ENCODE data around the gene CARM1.
A peak's percentile ranks its signal among the peaks of the same experiment; 100 is the strongest.
"Not testable (repeated sequence)": the region's sequence is repeated elsewhere in the genome, so short reads cannot be mapped to it uniquely, and the experiment has no call there.

CARM1 gene

DNA sequence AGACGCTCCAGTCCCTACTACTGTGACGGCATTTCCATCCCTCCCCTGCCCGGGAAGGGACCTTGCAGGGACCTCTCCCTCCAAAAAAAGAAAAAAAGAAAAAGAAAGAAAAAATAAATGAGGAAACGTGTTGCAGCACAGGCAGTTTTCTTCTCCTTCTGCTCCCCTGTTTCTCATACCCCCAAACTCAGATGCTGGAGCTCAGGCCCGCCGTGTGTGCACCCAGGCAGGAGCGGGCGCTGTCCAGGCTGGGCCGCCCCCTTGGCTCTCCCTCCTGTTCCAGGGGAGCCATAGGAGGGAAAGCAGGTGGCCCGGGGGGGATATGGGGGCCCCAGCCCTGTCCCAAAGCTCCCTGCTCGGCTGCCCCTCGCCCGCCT lies 51.3 kb downstream of the CARM1 start:
- no peak for DNase-seq
- Mint-ChIP-seq H3K9me3 (no peaks in the 10 kb centered on the region), H3K4me1 (peaks cover 12% of the 10 kb centered on the region), H3K27ac (peak overlapping the region; percentile 40 to 48), H3K4me3 (no peak overlapping the region), H3K27me3 (no peaks in the 10 kb centered on the region)
- ATAC-seq: no peak

DNA sequence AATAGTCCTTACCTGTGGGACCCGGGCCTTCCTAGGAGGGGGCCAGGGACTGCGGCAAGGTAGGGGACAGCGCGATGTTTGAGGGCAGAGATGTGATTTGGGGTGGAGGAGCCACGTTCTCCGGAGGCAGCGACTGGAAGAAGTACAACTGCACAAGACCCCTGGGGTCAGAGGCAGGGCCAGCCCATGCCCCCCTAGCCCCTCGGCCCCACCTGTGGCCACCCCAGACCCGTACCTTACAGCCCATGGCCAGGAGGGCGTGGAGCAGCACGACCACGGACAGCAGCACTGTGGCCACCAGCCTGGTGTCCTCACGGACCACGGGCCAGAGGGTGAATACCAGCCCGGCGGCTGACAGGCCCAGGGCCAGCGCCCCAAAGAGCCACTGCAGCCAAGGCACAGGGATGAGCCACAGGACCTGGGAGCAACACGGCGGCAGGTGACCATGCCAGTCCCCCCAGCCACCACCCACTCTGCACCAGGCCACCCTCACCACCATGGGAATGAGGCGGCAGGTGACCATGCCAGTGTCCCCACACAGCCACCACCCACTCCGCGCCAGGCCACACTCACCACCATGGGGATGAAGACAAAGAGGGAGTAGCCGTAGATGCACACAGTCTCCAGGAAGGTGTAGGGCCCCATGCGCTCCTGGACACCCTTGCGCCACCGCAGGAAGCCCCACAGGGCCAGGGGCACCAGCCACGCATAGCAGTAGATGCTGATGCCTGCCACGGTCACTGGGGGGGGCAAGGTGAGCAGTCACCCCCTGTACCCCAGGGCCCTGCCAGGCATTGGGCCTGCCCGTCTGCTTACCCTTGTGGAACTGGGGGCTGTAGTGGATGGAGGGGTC lies 52.1 kb downstream of the CARM1 start:
- DNase-seq: no peak
- H3K27me3 Mint-ChIP-seq: no peaks in the 10 kb centered on the region
- no peaks in the 10 kb centered on the region for H3K9me3 Mint-ChIP-seq
- H3K27ac Mint-ChIP-seq: no peak overlapping the region
- no peak overlapping the region for H3K4me3 Mint-ChIP-seq
- peak; percentile 10 for ATAC-seq
- peaks cover 18% of the 10 kb centered on the region for H3K4me1 Mint-ChIP-seq

DNA sequence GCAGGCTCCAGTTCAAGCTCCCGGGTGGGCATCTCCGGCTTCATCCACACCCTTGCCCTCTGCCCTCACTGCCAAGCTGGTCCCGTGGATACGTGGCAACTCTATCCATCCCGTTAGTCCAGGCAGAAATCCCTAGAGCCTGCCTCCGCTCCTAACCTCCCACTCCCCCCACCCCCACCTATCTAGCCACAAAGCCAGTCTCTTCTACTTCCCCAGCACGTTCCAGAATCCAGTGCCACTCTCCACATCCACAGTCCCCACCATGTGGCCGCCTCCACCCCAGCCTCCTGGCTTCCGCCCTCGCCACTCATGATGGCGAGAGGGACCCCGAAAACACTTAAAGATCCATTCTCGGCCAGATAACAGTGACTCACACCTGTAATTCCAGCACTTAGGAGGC lies 53.2 kb downstream of the CARM1 start:
- ATAC-seq: no peak
- H3K4me1 Mint-ChIP-seq: peaks cover 23% of the 10 kb centered on the region
- no peak for DNase-seq
- H3K27me3 Mint-ChIP-seq: no peaks in the 10 kb centered on the region
- H3K4me3 Mint-ChIP-seq: no peak overlapping the region
- no peaks in the 10 kb centered on the region for H3K9me3 Mint-ChIP-seq
- H3K27ac Mint-ChIP-seq: no peak overlapping the region

DNA sequence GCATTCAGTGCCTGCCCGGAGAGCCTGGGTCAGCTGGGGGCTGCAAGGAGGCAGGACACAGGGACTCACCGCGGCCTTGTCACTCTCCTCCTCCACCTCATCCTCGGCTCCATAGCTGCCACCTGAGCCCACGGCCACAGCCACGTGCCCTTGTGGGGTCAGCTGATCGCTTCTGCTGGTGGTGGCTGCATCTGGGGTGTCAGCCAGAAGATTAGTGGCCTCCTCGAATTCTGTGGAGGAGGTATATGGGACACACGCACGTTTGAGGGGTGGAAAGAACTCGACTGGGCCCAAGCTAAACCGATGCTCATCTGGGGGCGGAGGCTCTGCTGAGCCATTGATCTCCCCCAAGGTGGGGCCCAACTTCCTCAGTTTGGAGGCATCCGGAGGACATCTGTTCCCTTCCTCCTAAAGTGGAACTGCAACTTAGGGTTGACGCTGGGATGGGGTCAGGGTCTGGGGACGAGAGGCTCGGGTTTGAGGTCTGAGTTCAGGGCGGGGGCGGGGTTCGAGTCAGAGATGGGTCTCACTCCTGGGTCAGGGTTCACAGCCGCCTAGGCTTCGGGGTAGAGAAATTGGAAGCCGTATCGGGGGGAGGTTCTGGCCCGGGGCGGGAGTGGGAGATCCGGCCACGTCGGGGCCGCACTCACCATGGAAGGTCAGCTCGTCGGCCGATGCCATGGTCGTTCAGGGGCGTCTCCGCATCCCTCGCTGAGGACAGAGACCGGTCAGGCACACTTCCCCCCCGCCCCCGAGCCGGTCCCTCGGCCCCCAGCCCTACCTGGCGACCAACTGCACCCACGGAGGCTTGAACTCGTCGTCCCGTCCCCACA lies 56.6 kb downstream of the CARM1 start:
- Mint-ChIP-seq H3K27ac (peak overlapping the region; percentile 93 to 97), H3K27me3 (no peaks in the 10 kb centered on the region), H3K4me1 (peaks cover 33% of the 10 kb centered on the region), H3K4me3 (peak overlapping the region; percentile 95 to 96), H3K9me3 (no peaks in the 10 kb centered on the region)
- ATAC-seq: peak; percentile 37
- no peak for DNase-seq

DNA sequence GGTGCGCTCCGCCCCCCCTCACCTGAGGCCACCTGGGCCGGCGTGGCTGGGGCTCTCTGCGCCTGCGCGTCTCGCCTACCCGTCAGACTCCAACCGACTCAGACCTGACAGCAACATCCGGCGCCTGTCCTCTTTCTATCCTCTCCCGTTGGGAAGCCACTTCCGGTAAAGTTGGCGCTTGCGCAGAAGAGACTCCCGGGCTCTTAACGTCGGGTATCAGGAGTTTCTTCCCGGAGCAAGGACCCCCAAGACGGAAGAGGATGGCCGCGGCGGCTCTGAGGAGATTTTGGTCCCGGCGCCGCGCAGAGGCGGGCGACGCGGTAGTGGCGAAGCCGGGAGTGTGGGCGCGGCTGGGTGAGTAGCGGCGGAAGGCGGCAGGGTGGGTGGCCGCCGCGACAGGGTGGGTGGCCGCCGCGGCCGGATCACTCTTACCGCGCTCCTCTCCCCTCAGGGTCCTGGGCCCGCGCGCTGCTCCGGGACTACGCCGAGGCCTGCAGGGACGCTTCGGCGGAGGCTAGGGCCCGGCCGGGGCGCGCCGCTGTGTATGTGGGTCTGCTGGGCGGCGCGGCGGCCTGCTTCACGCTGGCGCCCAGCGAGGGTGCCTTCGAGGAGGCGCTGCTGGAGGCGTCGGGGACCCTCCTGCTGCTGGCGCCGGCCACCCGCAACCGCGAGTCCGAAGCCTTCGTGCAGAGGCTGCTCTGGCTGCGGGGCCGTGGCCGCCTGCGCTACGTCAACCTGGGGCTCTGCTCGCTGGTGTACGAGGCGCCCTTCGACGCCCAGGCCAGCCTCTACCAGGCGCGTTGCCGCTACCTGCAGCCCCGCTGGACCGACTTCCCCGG lies 57.4 kb downstream of the CARM1 start, which contains the start of the genes TIMM29 and YIPF2:
Gene TIMM29, plus strand, starts transcription at position 249 of the 839 bp plus-strand sequence. Its CDS starts 12 bp downstream, at position 261.
Gene YIPF2, minus strand, starts transcription at position 77 of the 839 bp plus-strand sequence. CDS start 229 bp downstream, outside the sequence.
- Mint-ChIP-seq H3K27ac (peak within 1 kb of the TSS; percentile 93 to 97), H3K4me1 (peaks cover 33% of the 10 kb centered on the region), H3K27me3 (no peaks in the 10 kb centered on the region), H3K4me3 (peak within 1 kb of the TSS; percentile 95 to 96), H3K9me3 (no peaks in the 10 kb centered on the region)
- DNase-seq: peak; percentile 92 to 96
- peak; percentile 94 for ATAC-seq

DNA sequence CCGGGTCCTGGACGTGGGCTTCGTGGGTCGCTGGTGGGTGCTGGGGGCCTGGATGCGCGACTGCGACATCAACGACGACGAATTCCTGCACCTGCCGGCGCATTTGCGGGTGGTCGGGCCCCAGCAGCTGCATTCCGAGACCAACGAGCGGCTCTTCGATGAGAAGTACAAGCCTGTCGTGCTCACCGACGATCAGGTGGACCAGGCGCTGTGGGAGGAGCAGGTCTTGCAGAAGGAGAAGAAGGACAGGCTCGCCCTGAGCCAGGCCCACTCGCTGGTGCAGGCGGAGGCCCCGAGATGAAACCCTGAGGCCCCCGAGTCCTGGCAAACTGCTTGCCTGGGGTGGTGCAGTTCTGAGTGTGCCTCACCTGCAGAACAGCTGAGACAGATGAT lies 58.0 kb downstream of the CARM1 start:
- Mint-ChIP-seq H3K9me3 (no peaks in the 10 kb centered on the region), H3K4me1 (peaks cover 29% of the 10 kb centered on the region), H3K27ac (peak overlapping the region in 1 of 2 donors; percentile 54), H3K4me3 (peak overlapping the region; percentile 95 to 96), H3K27me3 (no peaks in the 10 kb centered on the region)
- ATAC-seq: no peak
- DNase-seq: no peak

DNA sequence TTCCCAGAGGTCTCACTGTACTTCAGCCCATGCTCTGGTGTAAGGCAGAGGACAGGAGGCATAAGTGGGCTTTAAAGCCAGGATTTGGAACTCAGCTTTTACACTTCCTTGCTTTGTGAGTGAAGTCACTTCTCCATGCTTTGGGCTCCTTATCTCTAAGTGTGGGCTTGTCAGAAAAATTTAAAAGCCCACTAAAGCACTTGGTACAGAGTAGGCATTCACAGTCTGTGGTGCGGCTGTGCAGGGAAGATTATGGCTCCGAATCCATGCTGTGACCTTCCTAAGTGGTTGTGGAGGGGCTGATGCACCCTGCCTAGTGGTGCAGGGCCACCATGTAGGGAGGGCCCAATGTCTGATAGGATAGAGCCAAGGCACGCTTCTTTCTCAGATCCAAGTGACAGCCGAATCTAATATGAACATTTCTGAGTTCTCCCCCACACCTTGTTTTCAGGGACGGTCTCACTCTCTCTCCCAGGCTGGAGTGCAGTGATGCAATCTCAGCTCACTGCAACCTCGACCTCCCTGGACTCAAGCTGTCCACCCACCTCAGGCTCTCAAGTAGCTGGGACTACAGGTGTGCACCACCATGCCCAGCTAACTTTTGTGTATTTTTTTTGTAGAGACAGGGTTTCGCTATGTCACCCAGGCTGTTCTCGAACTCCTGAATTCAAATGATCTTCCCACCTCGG lies 64.2 kb downstream of the CARM1 start:
- H3K4me1 Mint-ChIP-seq: peaks cover 15% of the 10 kb centered on the region
- H3K4me3 Mint-ChIP-seq: no peak overlapping the region
- ATAC-seq (no peak), DNase-seq (no peak)
- no peaks in the 10 kb centered on the region for H3K27me3 Mint-ChIP-seq
- no peaks in the 10 kb centered on the region for H3K9me3 Mint-ChIP-seq
- H3K27ac Mint-ChIP-seq: no peak overlapping the region

DNA sequence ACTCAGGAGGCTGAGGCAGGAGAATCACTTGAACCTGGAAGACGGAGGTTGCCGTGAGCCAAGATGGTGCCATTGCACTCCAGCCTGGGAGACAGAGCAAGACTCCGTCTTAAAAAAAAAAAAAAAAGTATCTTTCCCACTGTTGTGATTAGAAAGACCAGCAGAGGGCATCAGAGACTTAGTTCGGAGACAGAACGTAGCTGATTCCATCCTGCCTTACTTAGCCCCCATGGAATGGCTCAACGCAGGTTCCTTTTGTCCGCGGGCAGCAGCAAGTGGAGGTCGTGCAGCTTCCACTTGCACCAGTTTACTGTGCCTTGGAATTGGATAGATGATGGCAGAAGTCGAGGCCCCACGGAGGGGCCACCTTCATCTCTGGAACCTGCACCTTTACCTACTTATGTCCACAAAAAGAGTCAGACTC lies 65.3 kb downstream of the CARM1 start:
- DNase-seq: peak; percentile 28 to 49
- Mint-ChIP-seq H3K27ac (no peak overlapping the region), H3K9me3 (no peaks in the 10 kb centered on the region), H3K4me3 (peak overlapping the region in 1 of 2 donors; percentile 51), H3K27me3 (no peaks in the 10 kb centered on the region), H3K4me1 (peaks cover 8% of the 10 kb centered on the region)
- ATAC-seq: peak; percentile 80

DNA sequence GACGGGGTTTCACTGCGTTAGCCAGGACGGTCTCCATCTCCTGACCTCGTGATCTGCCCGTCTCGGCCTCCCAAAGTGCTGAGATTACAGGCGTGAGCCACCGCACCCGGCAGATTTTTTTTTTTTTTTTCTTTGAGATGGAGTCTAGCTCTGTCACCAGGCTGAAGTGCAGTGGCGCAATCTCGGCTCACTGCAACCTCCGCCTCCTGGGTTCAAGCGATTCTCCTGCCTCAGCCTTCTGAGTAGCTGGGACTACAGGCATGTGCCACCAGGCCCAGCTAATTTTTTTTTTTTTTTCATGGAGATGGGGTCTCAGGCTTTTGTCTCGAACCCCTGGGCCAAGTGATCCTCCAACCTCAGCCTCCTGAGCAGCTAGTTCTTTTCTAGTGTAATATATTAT lies 70.3 kb downstream of the CARM1 start:
- peaks cover 15% of the 10 kb centered on the region for H3K4me1 Mint-ChIP-seq
- DNase-seq, H3K27ac Mint-ChIP-seq, H3K4me3 Mint-ChIP-seq, H3K9me3 Mint-ChIP-seq, H3K27me3 Mint-ChIP-seq: not testable (repeated sequence)
- ATAC-seq: peak; percentile 8

DNA sequence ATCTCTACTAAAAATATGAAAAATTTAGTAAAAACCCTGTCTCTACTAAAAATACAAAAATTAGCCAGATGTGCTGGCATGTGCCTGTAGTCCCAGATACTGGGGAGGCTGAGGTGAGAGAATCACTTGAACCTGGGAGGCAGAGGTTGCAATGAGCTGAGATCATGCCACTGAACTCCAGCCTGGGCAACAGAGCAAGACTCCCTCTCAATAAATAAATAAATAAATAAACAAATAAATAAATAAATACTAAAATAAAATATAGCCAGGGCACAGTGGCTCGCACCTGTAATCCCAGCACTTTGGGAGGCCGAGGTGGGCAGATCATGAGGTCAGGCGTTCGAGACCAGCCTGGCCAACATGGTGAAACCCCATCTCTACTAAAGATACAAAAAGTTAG lies 72.1 kb downstream of the CARM1 start:
- H3K4me1 Mint-ChIP-seq: peaks cover 11% of the 10 kb centered on the region
- not testable (repeated sequence) for ATAC-seq, H3K27ac Mint-ChIP-seq, H3K4me3 Mint-ChIP-seq, DNase-seq, H3K27me3 Mint-ChIP-seq, H3K9me3 Mint-ChIP-seq

DNA sequence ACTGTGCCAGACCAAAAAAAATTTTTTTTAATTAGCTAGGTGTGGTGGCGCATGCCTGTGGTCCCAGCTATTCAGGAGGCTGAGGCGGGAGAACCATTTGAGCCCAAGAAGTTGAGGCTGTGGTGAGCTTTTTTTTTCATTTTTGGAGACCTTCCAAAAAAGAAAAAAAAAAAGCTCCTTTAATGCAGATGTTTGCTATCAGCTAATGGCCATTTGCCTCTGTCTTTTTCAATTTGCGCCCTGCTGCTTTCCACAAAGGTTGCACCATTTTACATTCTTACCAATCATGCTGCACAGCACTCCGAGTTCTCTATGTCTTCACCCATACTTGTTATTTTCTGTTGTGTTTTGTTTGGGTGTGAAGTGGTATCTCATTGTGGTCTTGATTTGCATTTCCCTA lies 73.9 kb downstream of the CARM1 start:
- Mint-ChIP-seq H3K27ac (no peak overlapping the region), H3K4me1 (peaks cover 11% of the 10 kb centered on the region), H3K9me3 (no peaks in the 10 kb centered on the region), H3K4me3 (no peak overlapping the region), H3K27me3 (no peaks in the 10 kb centered on the region)
- DNase-seq (no peak), ATAC-seq (no peak)

DNA sequence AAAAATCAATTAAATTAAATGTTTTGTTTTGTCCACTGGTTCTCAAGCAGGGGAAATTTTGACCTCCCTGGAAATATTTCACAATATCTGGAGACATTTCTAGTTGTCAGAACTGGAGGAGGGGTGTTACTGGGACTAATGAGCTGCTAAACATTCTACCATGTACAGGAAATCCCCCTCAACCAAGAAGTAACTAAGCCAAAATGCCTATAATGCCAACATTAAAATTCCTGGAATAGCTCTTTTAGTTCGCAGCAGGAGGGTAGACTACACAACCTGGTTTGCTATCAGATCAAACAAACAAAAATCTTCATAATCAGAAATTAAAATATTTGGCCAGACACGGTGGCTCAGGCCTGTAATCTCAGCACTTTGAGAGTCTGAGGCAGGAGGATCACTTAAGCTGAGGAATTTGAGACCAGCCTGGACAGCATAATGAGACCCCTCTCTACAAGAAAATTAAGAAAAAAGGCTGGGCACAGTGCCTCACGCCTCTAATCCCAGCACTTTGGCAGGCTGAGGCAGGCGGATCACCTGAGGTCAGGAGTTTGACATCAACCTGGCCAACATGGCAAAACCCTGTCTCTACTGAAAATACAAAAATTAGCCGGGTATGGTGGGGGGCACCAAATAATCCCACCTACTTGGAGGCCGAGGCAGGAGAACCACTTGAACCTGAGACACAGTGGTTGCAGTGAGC lies 75.8 kb downstream of the CARM1 start:
- Mint-ChIP-seq H3K9me3 (no peaks in the 10 kb centered on the region), H3K4me3 (no peak overlapping the region), H3K4me1 (peaks cover 8% of the 10 kb centered on the region), H3K27ac (peak overlapping the region in 1 of 2 donors; percentile 34), H3K27me3 (no peaks in the 10 kb centered on the region)
- DNase-seq (no peak), ATAC-seq (no peak)

DNA sequence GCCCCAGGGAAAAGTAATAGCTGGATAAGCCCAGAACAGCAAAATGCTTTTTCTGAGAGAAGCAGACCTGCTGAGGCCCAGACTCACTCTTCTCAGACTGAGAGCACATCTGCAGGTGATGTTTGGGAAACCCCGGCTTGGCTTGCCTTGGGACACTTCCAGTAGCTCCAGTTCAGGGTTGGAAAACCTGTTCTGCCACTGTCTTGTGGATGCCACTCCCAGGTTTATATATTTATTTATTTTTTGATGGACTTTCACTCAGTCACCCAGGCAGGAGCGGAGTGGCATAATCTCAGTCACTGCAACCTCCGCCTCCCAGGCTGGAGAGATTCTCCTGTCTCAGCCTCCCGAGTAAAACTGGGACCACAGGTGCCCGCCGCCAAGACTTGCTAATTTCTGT lies 81.5 kb downstream of the CARM1 start:
- H3K27me3 Mint-ChIP-seq: no peaks in the 10 kb centered on the region
- no peak for ATAC-seq
- peaks cover 7% of the 10 kb centered on the region for H3K4me1 Mint-ChIP-seq
- no peak overlapping the region for H3K27ac Mint-ChIP-seq
- DNase-seq: no peak
- no peaks in the 10 kb centered on the region for H3K9me3 Mint-ChIP-seq
- no peak overlapping the region for H3K4me3 Mint-ChIP-seq

DNA sequence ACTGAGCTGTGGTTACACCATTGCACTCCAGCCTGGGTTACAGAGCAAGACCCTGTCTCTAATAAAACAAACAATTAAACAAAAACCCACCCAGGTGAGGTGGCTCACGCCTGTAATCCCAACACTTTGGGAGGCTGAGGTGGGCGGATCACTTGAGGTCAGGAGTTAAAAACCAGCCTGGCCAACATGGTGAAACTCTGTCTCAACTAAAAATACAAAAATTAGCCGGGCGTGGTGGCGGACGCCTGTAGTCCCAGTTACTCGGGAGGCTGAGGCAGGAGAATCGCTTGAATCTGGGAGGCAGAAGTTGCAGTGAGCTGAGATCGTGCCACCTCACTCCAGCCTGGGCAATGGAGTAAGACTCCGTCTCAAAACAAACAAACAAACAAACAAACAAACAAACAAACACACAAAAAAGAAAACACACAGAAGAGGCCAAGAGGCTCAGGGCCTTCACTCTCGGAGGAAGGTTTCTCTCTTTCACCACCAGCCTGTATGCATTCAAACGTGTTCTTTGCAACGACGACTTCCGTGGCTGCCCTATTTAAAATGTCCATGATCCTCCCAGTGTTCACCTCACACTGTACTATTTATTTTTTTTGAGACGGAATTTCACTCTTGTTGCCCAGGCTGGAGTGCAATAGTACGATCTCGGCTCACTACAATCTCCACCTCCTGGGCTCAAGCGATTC lies 88.1 kb downstream of the CARM1 start:
- H3K9me3 Mint-ChIP-seq: not testable (repeated sequence)

More for the DNA sequence above, 88.1 kb downstream of the CARM1 start:
- H3K27me3 Mint-ChIP-seq, DNase-seq, ATAC-seq: not testable (repeated sequence)
- H3K27ac Mint-ChIP-seq: peak overlapping the region in 1 of 2 donors; percentile 99
- peak overlapping the region; percentile 91 to 96 for H3K4me3 Mint-ChIP-seq
- H3K4me1 Mint-ChIP-seq: peaks cover 42% of the 10 kb centered on the region

Data from stimulated activated naive CD8-positive, alpha-beta T cell treated with anti-CD3 and anti-CD28 coated beads, Interleukin-15, amount 100 ng/mL, for 72 hours (primary cell).